Neuronal stem cell (in vitro differentiated cells): ENCODE measurements around the gene NLGN2.

Experiments
- DNase-seq: peaks from one replicate; pipeline ENCODE4 v3.0.0-alpha.2; 2013; ENCODE audit warnings: low spot score
- H2AFZ ChIP-seq: one replicate; pipeline ENCODE4 v1.6.1; 2013; ENCODE audit warnings: mild to moderate bottlenecking, low read length, inconsistent platforms
- H2AK5ac ChIP-seq: 2 replicates; pipeline ENCODE4 v1.6.1; 2013; ENCODE audit warnings: low read depth, mild to moderate bottlenecking, inconsistent platforms, low read length, moderate library complexity, mixed read lengths
- H2BK120ac ChIP-seq: 2 replicates; pipeline ENCODE4 v1.6.1; 2013; ENCODE audit warnings: low read depth, mild to moderate bottlenecking, inconsistent platforms, low read length, moderate library complexity, mixed read lengths
- H2BK12ac ChIP-seq: one replicate; pipeline ENCODE4 v1.6.1; 2013; ENCODE audit warnings: low read length, inconsistent platforms
- H2BK15ac ChIP-seq: 2 replicates; pipeline ENCODE4 v1.6.1; 2013; ENCODE audit warnings: mild to moderate bottlenecking, low read length, inconsistent platforms, mixed read lengths
- H2BK5ac ChIP-seq: one replicate; pipeline ENCODE4 v1.6.1; 2013; ENCODE audit warnings: inconsistent platforms, mild to moderate bottlenecking, low read length, moderate library complexity
- H3K14ac ChIP-seq: one replicate; pipeline ENCODE4 v1.6.1; 2013; ENCODE audit warnings: low read length, inconsistent platforms
- H3K18ac ChIP-seq: 2 replicates; pipeline ENCODE4 v1.6.1; 2013; ENCODE audit warnings: low read length, inconsistent platforms
- H3K23ac ChIP-seq: 2 replicates; pipeline ENCODE4 v1.6.1; 2013; ENCODE audit warnings: low read depth, mild to moderate bottlenecking, mixed read lengths, low read length, inconsistent platforms; ENCODE audit not compliant: poor library complexity
- H3K27ac ChIP-seq: replicated peaks from 3 replicates; pipeline ENCODE4 v1.5.1; 2013; ENCODE audit warnings: low read length, inconsistent platforms
- H3K27me3 ChIP-seq, 3 experiments: 2 replicates each; pipeline ENCODE4 v1.6.1; 2013; ENCODE audit warnings: low read length in 3 of 3, mild to moderate bottlenecking in 2 of 3, inconsistent platforms in 1 of 3, low read depth in 1 of 3, mixed read lengths in 1 of 3, moderate library complexity in 1 of 3; ENCODE audit not compliant: control insufficient read depth in 3 of 3, insufficient read depth in 3 of 3
- H3K36me3 ChIP-seq, 2 donors: replicated peaks in 1 of 2; 2 replicates each; pipeline ENCODE4 v1.6.1; 2013; ENCODE audit warnings: low read length in 2 of 2; ENCODE audit not compliant: control insufficient read depth in 2 of 2, insufficient read depth in 2 of 2
- H3K4ac ChIP-seq: 2 replicates; pipeline ENCODE4 v1.6.1; 2013; ENCODE audit warnings: inconsistent platforms, mild to moderate bottlenecking, low read length, moderate library complexity
- H3K4me1 ChIP-seq, 2 donors: 1 replicate in 1 of 2; 2 replicates in 1 of 2; pipeline ENCODE4 v1.6.1; 2013; ENCODE audit warnings: low read length in 2 of 2, low read depth in 1 of 2; ENCODE audit not compliant: control insufficient read depth in 2 of 2, insufficient read depth in 1 of 2
- H3K4me2 ChIP-seq: one replicate; pipeline ENCODE4 v1.6.1; 2013; ENCODE audit warnings: mild to moderate bottlenecking, low read length, inconsistent platforms; ENCODE audit not compliant: insufficient read depth, poor library complexity, severe bottlenecking
- H3K4me3 ChIP-seq, 2 donors: 2 replicates each; pipeline ENCODE4 v1.5.1; 2013; ENCODE audit warnings: low read length in 2 of 2, mild to moderate bottlenecking in 2 of 2, inconsistent platforms in 1 of 2, moderate library complexity in 1 of 2
- H3K79me1 ChIP-seq: one replicate; pipeline ENCODE4 v1.6.1; 2013; ENCODE audit warnings: low read depth, mild to moderate bottlenecking, inconsistent platforms, low read length, moderate library complexity
- H3K9ac ChIP-seq: one replicate; pipeline ENCODE4 v1.6.1; 2013; ENCODE audit warnings: mild to moderate bottlenecking, low read depth, low read length, inconsistent platforms; ENCODE audit not compliant: poor library complexity
- H3K9me3 ChIP-seq, 2 donors: replicated peaks in 1 of 2; 2 replicates each; pipeline versions ENCODE3 to v1.6.1; 2013; ENCODE audit warnings: low read length in 2 of 2, mild to moderate bottlenecking in 2 of 2, inconsistent platforms in 1 of 2, low read depth in 1 of 2, mixed read lengths in 1 of 2, moderate library complexity in 1 of 2; ENCODE audit not compliant: control insufficient read depth in 2 of 2, insufficient read depth in 1 of 2
- H4K8ac ChIP-seq: one replicate; pipeline ENCODE4 v1.6.1; 2013; ENCODE audit warnings: low read depth, mild to moderate bottlenecking, inconsistent platforms, low read length, moderate library complexity
- H4K91ac ChIP-seq: one replicate; pipeline ENCODE4 v1.6.1; 2013; ENCODE audit warnings: low read length, low read depth, mild to moderate bottlenecking, inconsistent platforms; ENCODE audit not compliant: poor library complexity
- WGBS, 2 donors: extraction: QIAGEN DNeasy Blood & Tissue Kit; methylation state at CpG; one replicate each; pipeline ENCODE4 v1.1.7; 2013; ENCODE audit warnings: missing lambda C conversion rate in 2 of 2, mixed read lengths in 1 of 2; ENCODE audit not compliant: insufficient read length in 2 of 2, insufficient replicate concordance in 1 of 2; ENCODE audit errors: extremely low coverage in 2 of 2; 5-methylcytosine and 5-hydroxymethylcytosine counted together

NLGN2 gene

GRCh38 chr17:7462474-7463371 lies 55.1 kb downstream of the NLGN2 start:
- H3K4me3 ChIP-seq = no peak overlapping the region
- H2AFZ ChIP-seq = no peak overlapping the region
- H4K91ac ChIP-seq = peak overlapping the region; percentile 7
- H3K9me3 ChIP-seq = no peaks in the 10 kb centered on the region
- H2AK5ac ChIP-seq = peak overlapping the region; percentile 98
- H3K14ac ChIP-seq = peak overlapping the region; percentile 83
- H3K4ac ChIP-seq = no peak overlapping the region
- H2BK15ac ChIP-seq = peak overlapping the region; percentile 63
- WGBS, 2 donors = 100% methylated on average over 2 of the region's 44 CpGs; no CpG with 5 or more reads in 1 of the 2 donors
- H3K23ac ChIP-seq = no peak overlapping the region
- H3K27ac ChIP-seq = no peak overlapping the region
- H2BK120ac ChIP-seq = no peak overlapping the region
- H4K8ac ChIP-seq = no peak overlapping the region
- no peaks in the 10 kb centered on the region for H3K27me3 ChIP-seq
- DNase-seq = no peak
- H3K4me1 ChIP-seq = peaks cover 5 to 10% of the 10 kb centered on the region in 2 donors
- H3K79me1 ChIP-seq = peaks cover 8% of the 10 kb centered on the region
- H3K18ac ChIP-seq = peak overlapping the region; percentile 51
- peak overlapping the region; percentile 75 for H2BK12ac ChIP-seq
- no peak overlapping the region for H2BK5ac ChIP-seq
- no peak overlapping the region for H3K4me2 ChIP-seq
- H3K9ac ChIP-seq = no peak overlapping the region
- H3K36me3 ChIP-seq = peaks cover 5 to 36% of the 10 kb centered on the region in 2 donors

- no CpG with 5 or more reads among the region's 14 CpGs for WGBS, 2 donors
- Histone ChIP-seq H2BK15ac (no peak overlapping the region), H3K36me3 (peaks cover 5 to 36% of the 10 kb centered on the region in 2 donors), H3K4ac (no peak overlapping the region), H3K4me2 (no peak overlapping the region), H3K9ac (no peak overlapping the region), H3K23ac (no peak overlapping the region), H3K27me3 (no peaks in the 10 kb centered on the region), H4K8ac (no peak overlapping the region), H3K79me1 (peaks cover 8% of the 10 kb centered on the region), H2BK12ac (no peak overlapping the region), H3K14ac (no peak overlapping the region), H3K9me3 (no peaks in the 10 kb centered on the region), H4K91ac (no peak overlapping the region), H2AFZ (no peak overlapping the region), H3K4me1 (peaks cover 7 to 12% of the 10 kb centered on the region in 2 donors), H3K18ac (peak overlapping the region; percentile 35), H3K4me3 (no peak overlapping the region), H2BK5ac (no peak overlapping the region), H2AK5ac (peak overlapping the region; percentile 26), H2BK120ac (no peak overlapping the region), H3K27ac (no peak overlapping the region)
- no peak for DNase-seq
Observed at GRCh38 chr17:7463372-7463846, 55.8 kb downstream of the NLGN2 start.

- Histone ChIP-seq H3K36me3 (peaks cover 5 to 36% of the 10 kb centered on the region in 2 donors), H3K79me1 (peaks cover 8% of the 10 kb centered on the region), H3K18ac (no peak overlapping the region), H3K4ac (no peak overlapping the region), H2BK12ac (no peak overlapping the region), H3K4me1 (peaks cover 7 to 14% of the 10 kb centered on the region in 2 donors), H2BK5ac (no peak overlapping the region), H4K91ac (no peak overlapping the region), H4K8ac (peak overlapping the region; percentile 0), H3K4me2 (no peak overlapping the region), H2BK120ac (no peak overlapping the region), H2AK5ac (no peak overlapping the region), H3K9me3 (no peaks in the 10 kb centered on the region), H2AFZ (no peak overlapping the region), H3K27ac (no peak overlapping the region), H3K23ac (no peak overlapping the region), H3K27me3 (no peaks in the 10 kb centered on the region), H2BK15ac (no peak overlapping the region), H3K4me3 (no peak overlapping the region), H3K9ac (no peak overlapping the region), H3K14ac (no peak overlapping the region)
- WGBS, 2 donors = no CpG with 5 or more reads among the region's 9 CpGs
- no peak for DNase-seq
Observed at GRCh38 chr17:7464081-7464480, 56.4 kb downstream of the NLGN2 start.

GRCh38 chr17:7465597-7466275 lies 58.1 kb downstream of the NLGN2 start:
- Histone ChIP-seq H4K91ac (peak overlapping the region; percentile 72), H3K36me3 (peaks cover 5 to 36% of the 10 kb centered on the region in 2 donors), H2AFZ (no peak overlapping the region), H3K27me3 (no peaks in the 10 kb centered on the region), H3K18ac (no peak overlapping the region), H4K8ac (no peak overlapping the region), H3K14ac (no peak overlapping the region), H3K4ac (no peak overlapping the region), H2BK5ac (peak overlapping the region; percentile 24), H3K9ac (no peak overlapping the region), H3K27ac (no peak overlapping the region), H3K4me1 (peaks cover 7 to 14% of the 10 kb centered on the region in 2 donors), H2BK120ac (no peak overlapping the region), H2AK5ac (no peak overlapping the region), H3K4me2 (no peak overlapping the region), H3K4me3 (no peak overlapping the region), H3K9me3 (no peaks in the 10 kb centered on the region), H3K79me1 (peaks cover 8% of the 10 kb centered on the region), H2BK12ac (peak overlapping the region; percentile 22), H2BK15ac (no peak overlapping the region), H3K23ac (peak overlapping the region; percentile 85)
- WGBS, 2 donors = no CpG with 5 or more reads among the region's 33 CpGs
- no peak for DNase-seq
